HepG2 (cell line): ENCODE data around the gene PTPRE. TPM values are rescaled to one million over a fixed set of nuclear protein-coding genes. Genes with fewer than 3 reads are reported as not detected.

Source experiments
- ATF7-NPFF ChIP-seq: sonication (generic); formaldehyde crosslinking; IDR thresholded peaks from 2 replicates; pipeline ENCODE4 v1.8.1; 2023; ENCODE audit warnings: mild to moderate bottlenecking, low read depth, missing genetic modification reagents, moderate library complexity
- CREB1 ChIP-seq, 2 experiments: fragments of 450-650 bp in 1 of 2; IDR thresholded peaks; 2 replicates each; pipeline ENCODE4 v1.6.1; 2016 to 2017; ENCODE audit warnings: control low read depth in 1 of 2, mild to moderate bottlenecking in 1 of 2, missing compliant biosample characterization in 1 of 2, missing genetic modification characterization in 1 of 2
- EED ChIP-seq: sonication (generic); formaldehyde crosslinking; IDR thresholded peaks from 2 replicates; pipeline ENCODE4 v1.5.0; 2020; ENCODE audit warnings: mild to moderate bottlenecking, missing genetic modification reagents
- MIER2 ChIP-seq: IDR thresholded peaks from 2 replicates; pipeline ENCODE4 v1.6.1; 2016; ENCODE audit warnings: missing biosample characterization, missing genetic modification reagents
- PRMT3 ChIP-seq: sonication (generic); formaldehyde crosslinking; IDR thresholded peaks from 2 replicates; pipeline ENCODE4 v1.8.1; 2022; ENCODE audit warnings: low read depth, mild to moderate bottlenecking, moderate library complexity, missing genetic modification reagents, borderline replicate concordance
- ZFP82 ChIP-seq: sonication (generic); formaldehyde crosslinking; IDR thresholded peaks from 2 replicates; pipeline ENCODE4 v1.5.1; 2020; ENCODE audit warnings: mild to moderate bottlenecking, missing genetic modification reagents, borderline replicate concordance
- ZNF12 ChIP-seq: sonication (generic); formaldehyde crosslinking; IDR thresholded peaks from 2 replicates; pipeline ENCODE4 v1.5.0; 2020; ENCODE audit warnings: missing genetic modification reagents
- ZNF468 ChIP-seq: sonication (generic); formaldehyde crosslinking; IDR thresholded peaks from 2 replicates; pipeline ENCODE4 v1.8.0; 2022; ENCODE audit warnings: mild to moderate bottlenecking, moderate library complexity, missing genetic modification reagents
- ZNF572 ChIP-seq: sonication (generic); formaldehyde crosslinking; IDR thresholded peaks from 2 replicates; pipeline ENCODE4 v1.5.1; 2020; ENCODE audit warnings: mild to moderate bottlenecking, missing genetic modification reagents
- polyA plus RNA-seq, 8 experiments: library from polyadenylated mRNA; depleted of rRNA in 3 of 8; stranded (reverse) in 7 of 8; unstranded in 1 of 8; fragments of >200 nt; fragmentation: Illumina TruSeq in 4 of 8; extraction: Trizol in 4 of 8; gene quantifications; 2 replicates each; pipeline versions ENCODE4 v1.2.1 to v1.2.3, GENCODE V29; 2011 to 2016; ENCODE audit warnings: low read depth in 4 of 8, missing spikeins in 1 of 8, mixed read lengths in 1 of 8; ENCODE audit not compliant: insufficient read depth in 1 of 8
- total RNA-seq, 5 experiments: library from RNA; depleted of rRNA; stranded (reverse); fragments of >200 nt; fragmentation: Illumina TruSeq; extraction: Trizol; gene quantifications; 2 replicates each; pipeline ENCODE4 v1.2.3, GENCODE V29; 2016; ENCODE audit warnings: low read depth in 1 of 5
- TF ChIP-seq, protein P1 (sequence below): sonication (generic); formaldehyde crosslinking; IDR thresholded peaks from 2 replicates; pipeline ENCODE4 v1.4.0; 2020; ENCODE audit warnings: mild to moderate bottlenecking, missing genetic modification reagents, borderline replicate concordance
- TF ChIP-seq, protein P2 (sequence below): sonication (generic); formaldehyde crosslinking; IDR thresholded peaks from 2 replicates; pipeline ENCODE4 v1.5.0; 2020; ENCODE audit warnings: mild to moderate bottlenecking, missing genetic modification reagents, borderline replicate concordance
- TF ChIP-seq, protein P3 (sequence below): sonication (generic); formaldehyde crosslinking; IDR thresholded peaks from 2 replicates; pipeline ENCODE4 v1.4.0; 2020; ENCODE audit warnings: missing genetic modification reagents, mild to moderate bottlenecking, borderline replicate concordance

The PTPRE gene
- total and polyA plus RNA-seq, 2 of the 13 experiments (the other 11 are each of a cell fraction or from before 2014, with no cell fraction given), result 0.01 to 0.02 TPM

DNA sequence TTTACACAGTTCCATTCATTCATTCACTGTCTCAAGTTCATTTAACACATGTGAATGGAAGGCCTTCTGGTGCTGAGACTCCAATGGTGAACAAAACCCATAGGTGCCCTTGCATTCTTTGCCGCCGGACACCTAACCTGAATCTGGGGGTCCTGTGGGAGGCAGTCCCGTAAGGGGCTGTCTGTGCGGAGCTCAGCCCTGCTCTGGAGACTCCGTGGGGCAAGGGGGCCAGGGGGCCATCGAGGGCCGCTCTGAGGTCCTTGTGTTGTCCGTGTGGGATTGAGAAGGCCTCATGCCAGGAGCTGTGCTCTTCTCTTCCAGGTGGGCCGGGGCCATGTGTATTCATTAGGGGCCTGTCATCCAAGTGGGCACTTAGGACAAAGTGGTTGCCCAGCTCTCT, 15.3 kb downstream of the PTPRE start (continued):
- TF ChIP-seq ZNF12 (CRISPR knock-in tag) (no peak), CREB1 (IDR thresholded peaks at IDR 0.05) (no peak), CREB1 (CRISPR knock-in tag; IDR thresholded peaks at IDR 0.05) (no peak), ZNF572 (CRISPR knock-in tag) (no peak), ZFP82 (CRISPR knock-in tag) (no peak), MIER2 (CRISPR knock-in tag) (no peak), EED (CRISPR knock-in tag) (no peak), ZNF468 (CRISPR knock-in tag) (no peak), PRMT3 (no peak), ATF7-NPFF (CRISPR knock-in tag) (no peak)
- TF ChIP-seq, protein P1, sequence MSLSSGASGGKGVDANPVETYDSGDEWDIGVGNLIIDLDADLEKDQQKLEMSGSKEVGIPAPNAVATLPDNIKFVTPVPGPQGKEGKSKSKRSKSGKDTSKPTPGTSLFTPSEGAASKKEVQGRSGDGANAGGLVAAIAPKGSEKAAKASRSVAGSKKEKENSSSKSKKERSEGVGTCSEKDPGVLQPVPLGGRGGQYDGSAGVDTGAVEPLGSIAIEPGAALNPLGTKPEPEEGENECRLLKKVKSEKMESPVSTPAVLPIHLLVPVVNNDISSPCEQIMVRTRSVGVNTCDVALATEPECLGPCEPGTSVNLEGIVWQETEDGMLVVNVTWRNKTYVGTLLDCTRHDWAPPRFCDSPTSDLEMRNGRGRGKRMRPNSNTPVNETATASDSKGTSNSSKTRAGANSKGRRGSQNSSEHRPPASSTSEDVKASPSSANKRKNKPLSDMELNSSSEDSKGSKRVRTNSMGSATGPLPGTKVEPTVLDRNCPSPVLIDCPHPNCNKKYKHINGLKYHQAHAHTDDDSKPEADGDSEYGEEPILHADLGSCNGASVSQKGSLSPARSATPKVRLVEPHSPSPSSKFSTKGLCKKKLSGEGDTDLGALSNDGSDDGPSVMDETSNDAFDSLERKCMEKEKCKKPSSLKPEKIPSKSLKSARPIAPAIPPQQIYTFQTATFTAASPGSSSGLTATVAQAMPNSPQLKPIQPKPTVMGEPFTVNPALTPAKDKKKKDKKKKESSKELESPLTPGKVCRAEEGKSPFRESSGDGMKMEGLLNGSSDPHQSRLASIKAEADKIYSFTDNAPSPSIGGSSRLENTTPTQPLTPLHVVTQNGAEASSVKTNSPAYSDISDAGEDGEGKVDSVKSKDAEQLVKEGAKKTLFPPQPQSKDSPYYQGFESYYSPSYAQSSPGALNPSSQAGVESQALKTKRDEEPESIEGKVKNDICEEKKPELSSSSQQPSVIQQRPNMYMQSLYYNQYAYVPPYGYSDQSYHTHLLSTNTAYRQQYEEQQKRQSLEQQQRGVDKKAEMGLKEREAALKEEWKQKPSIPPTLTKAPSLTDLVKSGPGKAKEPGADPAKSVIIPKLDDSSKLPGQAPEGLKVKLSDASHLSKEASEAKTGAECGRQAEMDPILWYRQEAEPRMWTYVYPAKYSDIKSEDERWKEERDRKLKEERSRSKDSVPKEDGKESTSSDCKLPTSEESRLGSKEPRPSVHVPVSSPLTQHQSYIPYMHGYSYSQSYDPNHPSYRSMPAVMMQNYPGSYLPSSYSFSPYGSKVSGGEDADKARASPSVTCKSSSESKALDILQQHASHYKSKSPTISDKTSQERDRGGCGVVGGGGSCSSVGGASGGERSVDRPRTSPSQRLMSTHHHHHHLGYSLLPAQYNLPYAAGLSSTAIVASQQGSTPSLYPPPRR (CRISPR knock-in tag), result no peak
- TF ChIP-seq, protein P2, sequence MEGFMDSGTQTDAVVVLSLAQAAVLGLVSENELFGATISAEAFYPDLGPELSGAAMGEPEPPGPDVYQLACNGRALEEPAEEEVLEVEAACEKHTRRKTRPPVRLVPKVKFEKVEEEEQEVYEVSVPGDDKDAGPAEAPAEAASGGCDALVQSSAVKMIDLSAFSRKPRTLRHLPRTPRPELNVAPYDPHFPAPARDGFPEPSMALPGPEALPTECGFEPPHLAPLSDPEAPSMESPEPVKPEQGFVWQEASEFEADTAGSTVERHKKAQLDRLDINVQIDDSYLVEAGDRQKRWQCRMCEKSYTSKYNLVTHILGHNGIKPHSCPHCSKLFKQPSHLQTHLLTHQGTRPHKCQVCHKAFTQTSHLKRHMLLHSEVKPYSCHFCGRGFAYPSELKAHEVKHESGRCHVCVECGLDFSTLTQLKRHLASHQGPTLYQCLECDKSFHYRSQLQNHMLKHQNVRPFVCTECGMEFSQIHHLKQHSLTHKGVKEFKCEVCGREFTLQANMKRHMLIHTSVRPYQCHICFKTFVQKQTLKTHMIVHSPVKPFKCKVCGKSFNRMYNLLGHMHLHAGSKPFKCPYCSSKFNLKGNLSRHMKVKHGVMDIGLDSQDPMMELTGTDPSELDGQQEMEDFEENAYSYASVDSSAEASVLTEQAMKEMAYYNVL (CRISPR knock-in tag), result no peak
- TF ChIP-seq, protein P3, sequence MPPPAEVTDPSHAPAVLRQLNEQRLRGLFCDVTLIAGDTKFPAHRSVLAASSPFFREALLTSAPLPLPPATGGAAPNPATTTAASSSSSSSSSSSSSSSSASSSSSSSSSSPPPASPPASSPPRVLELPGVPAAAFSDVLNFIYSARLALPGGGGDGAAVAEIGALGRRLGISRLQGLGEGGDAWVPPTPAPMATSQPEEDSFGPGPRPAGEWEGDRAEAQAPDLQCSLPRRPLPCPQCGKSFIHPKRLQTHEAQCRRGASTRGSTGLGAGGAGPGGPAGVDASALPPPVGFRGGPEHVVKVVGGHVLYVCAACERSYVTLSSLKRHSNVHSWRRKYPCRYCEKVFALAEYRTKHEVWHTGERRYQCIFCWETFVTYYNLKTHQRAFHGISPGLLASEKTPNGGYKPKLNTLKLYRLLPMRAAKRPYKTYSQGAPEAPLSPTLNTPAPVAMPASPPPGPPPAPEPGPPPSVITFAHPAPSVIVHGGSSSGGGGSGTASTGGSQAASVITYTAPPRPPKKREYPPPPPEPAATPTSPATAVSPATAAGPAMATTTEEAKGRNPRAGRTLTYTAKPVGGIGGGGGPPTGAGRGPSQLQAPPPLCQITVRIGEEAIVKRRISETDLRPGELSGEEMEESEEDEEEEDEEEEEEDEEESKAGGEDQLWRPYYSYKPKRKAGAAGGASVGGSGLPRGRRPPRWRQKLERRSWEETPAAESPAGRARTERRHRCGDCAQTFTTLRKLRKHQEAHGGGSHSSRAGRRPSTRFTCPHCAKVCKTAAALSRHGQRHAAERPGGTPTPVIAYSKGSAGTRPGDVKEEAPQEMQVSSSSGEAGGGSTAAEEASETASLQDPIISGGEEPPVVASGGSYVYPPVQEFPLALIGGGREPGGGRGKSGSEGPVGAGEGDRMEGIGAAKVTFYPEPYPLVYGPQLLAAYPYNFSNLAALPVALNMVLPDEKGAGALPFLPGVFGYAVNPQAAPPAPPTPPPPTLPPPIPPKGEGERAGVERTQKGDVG (CRISPR knock-in tag), result no peak
